GM12801 (cell line): ENCODE measurements around the gene ASTN1.

ENCODE experiments used
- CTCF ChIP-seq: IDR thresholded peaks from one replicate; pipeline ENCODE4 v1.5.1; 2011; ENCODE audit warnings: control low read depth; ENCODE audit not compliant: insufficient read length; ENCODE audit errors: extremely low read depth

The ASTN1 gene

GRCh38 chr1:176919386-176920378 is 244.8 kb downstream of the ASTN1 start:
- TF ChIP-seq CTCF = no peak

GRCh38 chr1:176905648-176906047 is 258.9 kb downstream of the ASTN1 start:
- no peak for TF ChIP-seq CTCF

GRCh38 chr1:176904057-176904751 is 260.3 kb downstream of the ASTN1 start:
- no peak for TF ChIP-seq CTCF

GRCh38 chr1:176903474-176903873 is 261.0 kb downstream of the ASTN1 start:
- no peak for TF ChIP-seq CTCF

GRCh38 chr1:176899321-176899720 is 265.2 kb downstream of the ASTN1 start:
- no peak for TF ChIP-seq CTCF

- no peak for TF ChIP-seq CTCF
These were observed 266.9 kb downstream of the ASTN1 start for GRCh38 chr1:176897350-176898236.
